Stimulated activated naive CD8-positive, alpha-beta T cell treated with anti-CD3 and anti-CD28 coated beads, Interleukin-15, Interleukin-2, amounts not matched to agents 100 ng/mL and 50 ng/mL, for 24 hours (primary cell): Measurements from ENCODE around the gene ITCH.
"Not testable (repeated sequence)": the region's sequence is repeated elsewhere in the genome, so short reads cannot be mapped to it uniquely, and the experiment has no call there.

Experiments
- H3K27ac Mint-ChIP-seq: one replicate; pipeline ENCODE4 v1.8.0; 2021; ENCODE audit warnings: mild to moderate bottlenecking, mixed read lengths
- H3K27me3 Mint-ChIP-seq: one replicate; pipeline ENCODE4 v1.8.0; 2021; ENCODE audit warnings: mixed read lengths
- H3K36me3 Mint-ChIP-seq: one replicate; pipeline ENCODE4 v1.8.0; 2021; ENCODE audit warnings: low read depth, mixed read lengths
- H3K4me1 Mint-ChIP-seq: one replicate; pipeline ENCODE4 v1.8.0; 2021; ENCODE audit warnings: low read depth, mixed read lengths
- H3K4me3 Mint-ChIP-seq: one replicate; pipeline ENCODE4 v1.8.0; 2021; ENCODE audit warnings: mild to moderate bottlenecking, mixed read lengths
- H3K9me3 Mint-ChIP-seq: one replicate; pipeline ENCODE4 v1.8.0; 2021; ENCODE audit warnings: mixed read lengths

The ITCH gene

GRCh38 chr20:34473262-34473883 lies 110.3 kb downstream of the ITCH start:
- peaks cover 57% of the 10 kb centered on the region for H3K36me3 Mint-ChIP-seq
- no peaks in the 10 kb centered on the region for H3K9me3 Mint-ChIP-seq
- no peak overlapping the region for H3K27ac Mint-ChIP-seq
- H3K27me3 Mint-ChIP-seq, result no peaks in the 10 kb centered on the region
- peaks cover 13% of the 10 kb centered on the region for H3K4me1 Mint-ChIP-seq
- H3K4me3 Mint-ChIP-seq, result no peak overlapping the region

DNA sequence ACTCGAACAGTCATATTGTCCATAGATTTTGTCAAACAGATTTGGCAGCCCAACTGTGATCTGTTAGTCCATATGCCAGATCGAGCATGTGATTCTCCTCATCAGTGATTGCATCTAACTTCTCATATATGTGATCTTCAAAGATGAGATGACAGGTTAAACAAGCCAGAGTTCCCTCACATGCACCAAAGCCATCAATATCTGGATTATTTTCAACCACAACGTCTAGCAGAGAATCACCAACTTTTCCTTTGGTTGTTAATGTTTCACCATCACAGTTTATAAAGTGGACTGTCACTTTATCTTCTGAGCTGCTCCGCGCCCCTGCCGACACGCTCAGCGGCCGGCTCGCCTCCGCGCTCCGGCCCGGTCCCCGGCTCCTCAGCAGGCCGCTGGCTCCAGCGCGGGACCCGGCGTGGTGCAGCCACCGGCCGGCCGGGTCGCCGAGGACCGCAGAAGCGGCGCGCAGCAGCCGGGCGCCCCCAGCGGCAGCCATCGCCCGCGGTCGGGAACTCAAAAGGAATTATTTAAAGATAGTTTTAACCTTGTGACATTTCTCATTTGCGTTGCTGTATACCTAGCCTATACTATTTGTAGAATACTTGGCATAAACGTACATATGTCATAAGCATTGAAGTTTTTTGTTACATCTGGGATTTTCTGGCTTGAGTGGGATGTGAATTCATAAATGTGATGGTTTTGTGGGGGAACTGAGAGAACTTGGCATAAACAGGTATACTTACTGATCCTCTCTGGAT lies 113.1 kb downstream of the ITCH start:
- Mint-ChIP-seq H3K9me3 (no peaks in the 10 kb centered on the region), H3K4me3 (no peak overlapping the region)

DNA sequence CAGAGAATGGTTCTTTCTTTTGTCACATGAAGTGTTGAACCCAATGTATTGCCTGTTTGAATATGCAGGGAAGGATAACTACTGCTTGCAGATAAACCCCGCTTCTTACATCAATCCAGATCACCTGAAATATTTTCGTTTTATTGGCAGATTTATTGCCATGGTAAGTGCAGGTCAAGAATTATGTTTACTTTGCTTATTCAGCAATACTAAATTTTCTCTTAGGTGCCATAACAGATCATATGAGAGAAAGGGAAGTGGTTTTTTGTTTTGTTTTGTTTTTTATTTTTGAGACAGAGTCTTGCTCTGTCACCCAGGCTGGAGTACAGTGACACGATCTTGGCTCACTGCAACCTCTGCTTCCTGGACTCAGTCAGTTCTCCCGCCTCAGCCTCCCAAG lies 116.6 kb downstream of the ITCH start:
- peaks cover 64% of the 10 kb centered on the region for H3K36me3 Mint-ChIP-seq
- H3K27ac Mint-ChIP-seq, result no peak overlapping the region

More for the DNA sequence above, 113.1 kb downstream of the ITCH start:
- peaks cover 57% of the 10 kb centered on the region for H3K36me3 Mint-ChIP-seq
- H3K4me1 Mint-ChIP-seq, result peaks cover 13% of the 10 kb centered on the region
- H3K27ac Mint-ChIP-seq, result no peak overlapping the region
- no peaks in the 10 kb centered on the region for H3K27me3 Mint-ChIP-seq

DNA sequence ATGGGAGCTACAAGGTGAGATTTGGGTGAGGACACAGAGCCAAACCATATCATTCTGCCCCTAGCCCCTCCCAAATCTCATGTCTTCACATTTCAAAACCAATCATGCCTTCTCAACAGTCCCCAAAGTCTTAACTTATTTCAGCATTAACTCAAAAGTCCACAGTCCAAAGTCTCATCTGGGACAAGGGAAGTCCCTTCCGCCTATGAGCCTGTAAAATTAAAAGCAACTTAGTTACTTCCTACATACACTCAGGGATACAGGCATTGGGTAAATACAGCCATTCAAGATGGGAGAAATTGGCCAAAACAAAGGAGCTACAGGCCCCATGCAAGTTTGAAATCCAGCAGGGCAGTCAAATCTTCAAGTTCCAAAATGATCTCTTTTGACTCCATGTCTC lies 119.1 kb downstream of the ITCH start:
- H3K27ac Mint-ChIP-seq, H3K27me3 Mint-ChIP-seq, H3K9me3 Mint-ChIP-seq, H3K4me3 Mint-ChIP-seq, H3K4me1 Mint-ChIP-seq: not testable (repeated sequence)
- peaks cover 59% of the 10 kb centered on the region for H3K36me3 Mint-ChIP-seq

More for the DNA sequence above, 116.6 kb downstream of the ITCH start:
- Mint-ChIP-seq H3K4me3 (no peak overlapping the region), H3K4me1 (peaks cover 6% of the 10 kb centered on the region), H3K9me3 (no peaks in the 10 kb centered on the region), H3K27me3 (no peaks in the 10 kb centered on the region)

GRCh38 chr20:34483585-34484220 lies 120.6 kb downstream of the ITCH start:
- H3K27me3 Mint-ChIP-seq, H3K4me1 Mint-ChIP-seq, H3K9me3 Mint-ChIP-seq, H3K4me3 Mint-ChIP-seq, H3K27ac Mint-ChIP-seq: not testable (repeated sequence)
- H3K36me3 Mint-ChIP-seq, result peaks cover 57% of the 10 kb centered on the region

DNA sequence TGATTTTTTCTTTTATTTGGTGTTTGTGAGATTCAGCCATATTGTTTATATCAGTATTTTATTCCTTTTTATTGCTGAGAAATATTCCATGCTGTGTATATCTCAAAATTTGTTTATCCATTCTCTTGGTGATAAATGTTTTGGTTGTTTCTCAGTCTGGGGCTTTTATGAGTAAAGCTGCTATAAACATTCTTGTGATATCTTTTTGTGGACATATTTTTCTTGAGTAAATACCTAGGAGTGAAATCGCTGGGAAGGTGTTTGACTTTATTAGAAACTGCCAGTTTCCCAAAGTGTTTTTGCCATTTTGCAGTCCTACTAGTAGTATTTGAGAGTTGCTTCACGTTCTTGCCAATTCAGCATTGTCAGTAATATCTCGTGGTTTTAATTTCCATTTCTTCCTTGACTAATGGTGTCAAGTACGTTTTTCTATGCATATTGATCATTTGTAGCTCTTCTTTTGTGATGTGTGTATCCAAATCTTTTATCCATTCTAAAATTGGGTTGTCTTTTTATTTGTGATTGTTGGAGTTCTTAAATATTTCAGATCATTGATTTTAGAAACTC lies 122.1 kb downstream of the ITCH start:
- no peak overlapping the region for H3K27ac Mint-ChIP-seq
- H3K9me3 Mint-ChIP-seq, result no peaks in the 10 kb centered on the region
- no peaks in the 10 kb centered on the region for H3K4me1 Mint-ChIP-seq
- no peak overlapping the region for H3K4me3 Mint-ChIP-seq
- H3K36me3 Mint-ChIP-seq, result peaks cover 53% of the 10 kb centered on the region
- H3K27me3 Mint-ChIP-seq, result no peaks in the 10 kb centered on the region

GRCh38 chr20:34491226-34491931 lies 128.3 kb downstream of the ITCH start:
- Mint-ChIP-seq H3K9me3 (no peaks in the 10 kb centered on the region), H3K27me3 (no peaks in the 10 kb centered on the region), H3K4me1 (peaks cover 4% of the 10 kb centered on the region), H3K27ac (no peak overlapping the region), H3K4me3 (no peak overlapping the region), H3K36me3 (peaks cover 49% of the 10 kb centered on the region)

DNA sequence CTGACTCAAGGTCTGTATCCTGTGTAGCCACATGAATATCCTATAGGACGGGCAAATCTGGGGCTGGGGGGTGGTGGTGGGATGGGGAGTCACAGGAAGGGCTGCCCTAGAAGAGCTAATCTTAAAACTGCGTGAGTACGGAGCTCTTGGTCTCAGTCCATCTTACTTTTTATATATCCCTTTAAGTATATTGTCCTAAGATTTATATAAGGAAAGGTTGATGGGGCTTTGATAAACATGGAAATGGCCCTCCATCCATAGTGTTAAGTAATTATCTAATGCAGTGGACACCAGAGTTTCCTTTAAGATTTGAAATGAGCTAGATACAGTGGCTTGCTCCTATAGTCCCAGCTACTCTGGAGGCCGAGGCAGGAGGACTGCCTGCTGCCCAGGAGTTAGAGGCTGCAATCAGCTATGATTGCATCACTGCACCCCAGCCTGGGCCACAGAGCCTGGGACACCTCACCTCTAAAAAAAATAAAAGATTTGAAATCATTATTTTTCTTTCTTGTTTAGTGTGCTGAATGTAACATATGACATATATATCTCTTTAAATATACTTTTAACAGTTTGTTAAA lies 128.9 kb downstream of the ITCH start:
- Mint-ChIP-seq H3K36me3 (peaks cover 55% of the 10 kb centered on the region), H3K4me3 (no peak overlapping the region), H3K27me3 (no peaks in the 10 kb centered on the region), H3K27ac (no peak overlapping the region), H3K4me1 (peaks cover 4% of the 10 kb centered on the region), H3K9me3 (no peaks in the 10 kb centered on the region)

- H3K4me1 Mint-ChIP-seq, result peaks cover 4% of the 10 kb centered on the region
- H3K27ac Mint-ChIP-seq, result peak overlapping the region; percentile 1
- H3K36me3 Mint-ChIP-seq, result peaks cover 66% of the 10 kb centered on the region
- H3K9me3 Mint-ChIP-seq, result peaks cover 9% of the 10 kb centered on the region
- no peaks in the 10 kb centered on the region for H3K27me3 Mint-ChIP-seq
- no peak overlapping the region for H3K4me3 Mint-ChIP-seq
These were observed 130.6 kb downstream of the ITCH start for GRCh38 chr20:34493646-34494045.

DNA sequence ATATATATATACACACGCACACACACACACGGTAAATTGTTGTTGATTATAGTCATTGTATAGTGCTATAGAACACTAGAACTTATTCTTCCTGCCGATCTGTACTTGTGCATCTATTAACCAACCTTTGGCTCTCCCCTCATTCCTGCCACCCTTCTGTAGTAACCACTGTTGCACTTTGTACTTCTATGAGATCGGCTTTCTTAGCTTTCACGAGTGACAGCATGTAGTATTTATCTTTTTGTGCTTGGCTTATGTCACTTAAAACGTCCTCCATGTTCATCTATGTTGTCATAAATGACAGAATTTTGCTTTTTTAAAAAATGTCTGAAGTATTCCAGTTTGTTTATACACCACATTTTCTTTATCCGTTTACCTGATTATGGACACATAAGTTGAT lies 132.2 kb downstream of the ITCH start:
- H3K4me3 Mint-ChIP-seq, result no peak overlapping the region
- H3K9me3 Mint-ChIP-seq, result peaks cover 11% of the 10 kb centered on the region
- H3K36me3 Mint-ChIP-seq, result peaks cover 72% of the 10 kb centered on the region
- H3K27me3 Mint-ChIP-seq, result no peaks in the 10 kb centered on the region
- H3K4me1 Mint-ChIP-seq, result peaks cover 4% of the 10 kb centered on the region
- no peak overlapping the region for H3K27ac Mint-ChIP-seq

GRCh38 chr20:34495916-34496315 lies 132.8 kb downstream of the ITCH start:
- peaks cover 72% of the 10 kb centered on the region for H3K36me3 Mint-ChIP-seq
- no peak overlapping the region for H3K27ac Mint-ChIP-seq
- peaks cover 16% of the 10 kb centered on the region for H3K9me3 Mint-ChIP-seq

GRCh38 chr20:34497596-34497995 lies 134.5 kb downstream of the ITCH start:
- H3K4me3 Mint-ChIP-seq, H3K4me1 Mint-ChIP-seq, H3K27me3 Mint-ChIP-seq: not testable (repeated sequence)
- H3K9me3 Mint-ChIP-seq, result peaks cover 16% of the 10 kb centered on the region
- H3K27ac Mint-ChIP-seq, result peak overlapping the region; percentile 58
- H3K36me3 Mint-ChIP-seq, result peaks cover 77% of the 10 kb centered on the region

More at GRCh38 chr20:34495916-34496315, 132.8 kb downstream of the ITCH start:
- Mint-ChIP-seq H3K4me3 (no peak overlapping the region), H3K27me3 (no peaks in the 10 kb centered on the region), H3K4me1 (peaks cover 4% of the 10 kb centered on the region)

- H3K4me3 Mint-ChIP-seq, result no peak overlapping the region
- peaks cover 4% of the 10 kb centered on the region for H3K4me1 Mint-ChIP-seq
- H3K27ac Mint-ChIP-seq, result no peak overlapping the region
- H3K27me3 Mint-ChIP-seq, result no peaks in the 10 kb centered on the region
- peaks cover 16% of the 10 kb centered on the region for H3K9me3 Mint-ChIP-seq
- peaks cover 69% of the 10 kb centered on the region for H3K36me3 Mint-ChIP-seq
These were observed 137.8 kb downstream of the ITCH start for GRCh38 chr20:34500823-34501222.

GRCh38 chr20:34506480-34506879 lies 143.4 kb downstream of the ITCH start:
- no peaks in the 10 kb centered on the region for H3K9me3 Mint-ChIP-seq
- H3K4me1 Mint-ChIP-seq, result no peaks in the 10 kb centered on the region
- no peak overlapping the region for H3K4me3 Mint-ChIP-seq
- H3K27ac Mint-ChIP-seq, result no peak overlapping the region
- no peaks in the 10 kb centered on the region for H3K27me3 Mint-ChIP-seq
- peaks cover 39% of the 10 kb centered on the region for H3K36me3 Mint-ChIP-seq
